GM12875 (cell line): ENCODE data around the gene LMBRD1.

Source experiments
- H3K4me3 ChIP-seq: one replicate; pipeline ENCODE4 v1.5.1; 2011; ENCODE audit warnings: low read depth, low read length, control low read depth
- TF ChIP-seq, protein P1 (sequence below): IDR thresholded peaks from 2 replicates; pipeline ENCODE4 v1.5.1; 2011; ENCODE audit warnings: low read depth, mild to moderate bottlenecking, control low read depth, inconsistent platforms, low read length, moderate library complexity, borderline replicate concordance; ENCODE audit not compliant: insufficient read depth

The LMBRD1 gene

DNA sequence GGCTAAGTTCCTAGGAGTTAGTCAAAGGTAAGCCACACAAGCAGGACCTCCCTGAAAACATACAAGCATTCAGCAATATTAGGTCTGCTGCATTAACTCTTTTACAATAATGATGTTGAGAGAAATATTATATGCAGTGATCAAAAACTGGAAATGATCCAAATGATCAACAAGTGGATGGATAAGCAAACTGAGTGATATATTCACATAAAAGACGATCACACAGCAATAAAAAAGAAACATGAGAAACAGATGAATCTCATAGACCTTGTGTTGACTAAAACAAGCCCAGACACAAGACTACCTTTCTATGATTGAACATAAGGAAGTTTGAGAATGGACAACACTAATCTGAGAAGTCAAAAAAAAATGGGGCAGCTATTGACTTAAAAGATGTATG, 39.9 kb downstream of the LMBRD1 start:
- TF ChIP-seq, protein P1, sequence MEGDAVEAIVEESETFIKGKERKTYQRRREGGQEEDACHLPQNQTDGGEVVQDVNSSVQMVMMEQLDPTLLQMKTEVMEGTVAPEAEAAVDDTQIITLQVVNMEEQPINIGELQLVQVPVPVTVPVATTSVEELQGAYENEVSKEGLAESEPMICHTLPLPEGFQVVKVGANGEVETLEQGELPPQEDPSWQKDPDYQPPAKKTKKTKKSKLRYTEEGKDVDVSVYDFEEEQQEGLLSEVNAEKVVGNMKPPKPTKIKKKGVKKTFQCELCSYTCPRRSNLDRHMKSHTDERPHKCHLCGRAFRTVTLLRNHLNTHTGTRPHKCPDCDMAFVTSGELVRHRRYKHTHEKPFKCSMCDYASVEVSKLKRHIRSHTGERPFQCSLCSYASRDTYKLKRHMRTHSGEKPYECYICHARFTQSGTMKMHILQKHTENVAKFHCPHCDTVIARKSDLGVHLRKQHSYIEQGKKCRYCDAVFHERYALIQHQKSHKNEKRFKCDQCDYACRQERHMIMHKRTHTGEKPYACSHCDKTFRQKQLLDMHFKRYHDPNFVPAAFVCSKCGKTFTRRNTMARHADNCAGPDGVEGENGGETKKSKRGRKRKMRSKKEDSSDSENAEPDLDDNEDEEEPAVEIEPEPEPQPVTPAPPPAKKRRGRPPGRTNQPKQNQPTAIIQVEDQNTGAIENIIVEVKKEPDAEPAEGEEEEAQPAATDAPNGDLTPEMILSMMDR: no peak
- H3K4me3 ChIP-seq: no peak overlapping the region

- H3K4me3 ChIP-seq: no peak overlapping the region
- TF ChIP-seq, protein P1: no peak
Observed at GRCh38 chr6:69756366-69756765, 40.4 kb downstream of the LMBRD1 start.

GRCh38 chr6:69735027-69735426, 61.8 kb downstream of the LMBRD1 start:
- TF ChIP-seq, protein P1: no peak
- no peak overlapping the region for H3K4me3 ChIP-seq

- TF ChIP-seq, protein P1: no peak
- H3K4me3 ChIP-seq: no peak overlapping the region
Observed at GRCh38 chr6:69732640-69733039, 64.2 kb downstream of the LMBRD1 start.

- H3K4me3 ChIP-seq: no peak overlapping the region
- TF ChIP-seq, protein P1: no peak
Observed at GRCh38 chr6:69732045-69732444, 64.8 kb downstream of the LMBRD1 start.

- TF ChIP-seq, protein P1: no peak
- H3K4me3 ChIP-seq: no peak overlapping the region
Observed at GRCh38 chr6:69729870-69730449, 66.8 kb downstream of the LMBRD1 start.

GRCh38 chr6:69722683-69723082, 74.1 kb downstream of the LMBRD1 start:
- TF ChIP-seq, protein P1: no peak

More at GRCh38 chr6:69722683-69723082, 74.1 kb downstream of the LMBRD1 start:
- H3K4me3 ChIP-seq: no peak overlapping the region
